GM19193 (cell line): ENCODE data around the gene RBM8A.

Experiments used
- POLR2A ChIP-seq: IDR thresholded peaks from 4 replicates; pipeline ENCODE4 v1.6.1; 2011; ENCODE audit not compliant: insufficient read depth, insufficient read length; ENCODE audit errors: extremely low read depth

Gene RBM8A

GRCh38 chr1:145960468-145961108 is 33.3 kb upstream of the RBM8A start:
- peak; percentile 49 for TF ChIP-seq POLR2A

- no peak for TF ChIP-seq POLR2A
Measured at GRCh38 chr1:145959957-145960467, 32.7 kb upstream of the RBM8A start.

GRCh38 chr1:145959333-145959732 is 32.0 kb upstream of the RBM8A start:
- no peak for TF ChIP-seq POLR2A

- TF ChIP-seq POLR2A: no peak
Measured at GRCh38 chr1:145958734-145959133, 31.4 kb upstream of the RBM8A start.

- TF ChIP-seq POLR2A: peak; percentile 79
Measured at GRCh38 chr1:145957443-145958319, 30.4 kb upstream of the RBM8A start, which contains the start of gene LIX1L. Gene LIX1L, minus strand, starts transcription at chr1:145958017. Its CDS starts 90 bp downstream, at chr1:145957927.

GRCh38 chr1:145956781-145957442 is 29.6 kb upstream of the RBM8A start:
- TF ChIP-seq POLR2A: no peak

GRCh38 chr1:145956361-145956760 is 29.1 kb upstream of the RBM8A start:
- TF ChIP-seq POLR2A: no peak

GRCh38 chr1:145955436-145955835 is 28.2 kb upstream of the RBM8A start:
- no peak for TF ChIP-seq POLR2A

- no peak for TF ChIP-seq POLR2A
Measured at GRCh38 chr1:145953861-145954260, 26.6 kb upstream of the RBM8A start.

GRCh38 chr1:145952903-145953302 is 25.6 kb upstream of the RBM8A start:
- TF ChIP-seq POLR2A: no peak

- TF ChIP-seq POLR2A: no peak
Measured at GRCh38 chr1:145951526-145951925, 24.2 kb upstream of the RBM8A start.

- no peak for TF ChIP-seq POLR2A
Measured at GRCh38 chr1:145949219-145949618, 21.9 kb upstream of the RBM8A start.

- no peak for TF ChIP-seq POLR2A
Measured at GRCh38 chr1:145947551-145947950, 20.3 kb upstream of the RBM8A start.

GRCh38 chr1:145946477-145946986 is 19.2 kb upstream of the RBM8A start:
- no peak for TF ChIP-seq POLR2A

- TF ChIP-seq POLR2A: no peak
Measured at GRCh38 chr1:145944532-145944931, 17.2 kb upstream of the RBM8A start.
